HepG2 (cell line): ENCODE data around the gene CRISPLD2. TPM values are rescaled to one million over a fixed set of nuclear protein-coding genes. Genes with fewer than 3 reads are reported as not detected.

Experiments
- ATAC-seq: fragments of 200-7000 bp; cut with Tn5 transposase; 3 replicates; pipeline ENCODE4 v1.9.1; 2020; ENCODE audit warnings: mild to moderate bottlenecking, moderate library complexity
- BruUV-seq: library from RNA; stranded (reverse); fragments of 400-500 nt; replicated peaks from 2 replicates; lab custom pipeline; 2021; lab: Mats Ljungman, UMichigan
- CTCF ChIA-PET: fragments of 300-600 bp; formaldehyde crosslinking; extraction: SDS; loops from one replicate; lab custom pipeline; 2021; ENCODE audit warnings: low total read pairs, inconsistent platforms, low intra/inter-chr PET ratio; lab: Yijun Ruan, JAX
- POLR2A ChIA-PET: fragments of 350-600 bp; sonication (Branson Sonifier 250); formaldehyde crosslinking; loops from one replicate; lab custom pipeline; 2020; ENCODE audit warnings: antibody characterized with exemption, inconsistent platforms; lab: Yijun Ruan, JAX
- DNase-seq: peaks from one replicate; pipeline ENCODE4 v3.0.0-alpha.2; 2015; ENCODE audit warnings: low spot score
- FAIRE-seq: peaks from 3 replicates; lab custom pipeline; 2011; peaks lifted over from hg19 to GRCh38; lab: Jason Lieb, UNC
- H2AFZ ChIP-seq: one replicate; pipeline ENCODE4 v1.6.1; 2011; ENCODE audit warnings: low read length, inconsistent platforms
- H3K27ac ChIP-seq: fragments of 300-600 bp; 3 replicates; pipeline ENCODE4 v1.8.0; 2011; ENCODE audit warnings: mixed run types, mild to moderate bottlenecking, mixed read lengths, low read length, inconsistent platforms; ENCODE audit not compliant: insufficient read depth; ENCODE audit errors: extremely low read length
- H3K27me3 ChIP-seq, 2 experiments: fragments of 200-600 bp in 1 of 2; 2 replicates in 1 of 2; 3 replicates in 1 of 2; pipeline versions ENCODE4 v1.6.0 to v1.8.0; 2011; ENCODE audit warnings: low read length in 2 of 2, mild to moderate bottlenecking in 2 of 2, moderate library complexity in 2 of 2, inconsistent platforms in 1 of 2; ENCODE audit not compliant: insufficient read depth in 2 of 2, control insufficient read depth in 1 of 2
- H3K36me3 ChIP-seq, 2 experiments: fragments of 200-600 bp in 1 of 2; replicated peaks in 1 of 2; 2 replicates in 1 of 2; 3 replicates in 1 of 2; pipeline versions ENCODE4 v1.5.1 to v1.8.0; 2011; ENCODE audit warnings: low read length in 2 of 2, inconsistent platforms in 1 of 2; ENCODE audit not compliant: insufficient read depth in 2 of 2, control insufficient read depth in 1 of 2
- H3K4me1 ChIP-seq: 2 replicates; pipeline ENCODE4 v1.5.1; 2012; ENCODE audit warnings: low read length, inconsistent platforms; ENCODE audit not compliant: insufficient read depth
- H3K4me2 ChIP-seq: 2 replicates; pipeline ENCODE4 v1.6.0; 2011; ENCODE audit warnings: low read depth, low read length, inconsistent platforms
- H3K4me3 ChIP-seq, 3 experiments: fragments of 200-600 bp in 1 of 3; sonication (generic), shearing (Covaris generic) in 1 of 3; replicated peaks in 1 of 3; 2 replicates each; pipeline ENCODE4 v1.5.1; 2011 to 2016; ENCODE audit warnings: low read length in 3 of 3, inconsistent platforms in 2 of 3, low read depth in 2 of 3, mild to moderate bottlenecking in 2 of 3, control low read depth in 1 of 3, mixed read lengths in 1 of 3; ENCODE audit not compliant: insufficient read depth in 1 of 3
- H3K79me2 ChIP-seq: one replicate; pipeline ENCODE4 v1.6.1; 2011; ENCODE audit warnings: low read length, inconsistent platforms; ENCODE audit not compliant: insufficient read depth
- H3K9ac ChIP-seq: 2 replicates; pipeline ENCODE4 v1.6.0; 2011; ENCODE audit warnings: mild to moderate bottlenecking, low read depth, low read length, inconsistent platforms; ENCODE audit not compliant: insufficient read depth
- H3K9me3 ChIP-seq: 2 replicates; pipeline ENCODE4 v1.5.1; 2012; ENCODE audit warnings: mild to moderate bottlenecking, low read length
- H4K20me1 ChIP-seq: 2 replicates; pipeline ENCODE4 v1.6.0; 2011; ENCODE audit warnings: inconsistent platforms, mild to moderate bottlenecking, low read length, moderate library complexity; ENCODE audit not compliant: insufficient read depth
- ATRX ChIP-seq: sonication (generic); formaldehyde crosslinking; IDR thresholded peaks from 2 replicates; pipeline ENCODE4 v1.4.0; 2020; ENCODE audit warnings: missing genetic modification reagents, borderline replicate concordance
- CEBPB ChIP-seq: IDR thresholded peaks from 2 replicates; pipeline ENCODE4 v1.6.1; 2011; ENCODE audit warnings: low read depth, low read length, improper control_type of control experiment, borderline replicate concordance
- KAT2B ChIP-seq: fragments of 150-350 bp; IDR thresholded peaks from 2 replicates; pipeline ENCODE4 v1.6.1; 2014; ENCODE audit warnings: low read depth, low read length, borderline replicate concordance
- SOX6 ChIP-seq, 2 experiments: fragments of 450-650 bp in 1 of 2; sonication (generic) in 1 of 2; formaldehyde crosslinking in 1 of 2; IDR thresholded peaks; 2 replicates each; pipeline versions ENCODE4 v1.4.0 to v1.6.1; 2017 to 2020; ENCODE audit warnings: antibody characterized with exemption in 1 of 2, mild to moderate bottlenecking in 1 of 2, missing genetic modification reagents in 1 of 2
- SP5 ChIP-seq: IDR thresholded peaks from 2 replicates; pipeline ENCODE4 v1.6.1; 2016; ENCODE audit warnings: low read depth, borderline replicate concordance
- SYNCRIP ChIP-seq: fragments of 200-400 bp; formaldehyde crosslinking; IDR thresholded peaks from 2 replicates; pipeline ENCODE4 v1.6.1; 2018; ENCODE audit warnings: mild to moderate bottlenecking, low read depth, low read length; ENCODE audit not compliant: insufficient read depth
- ZKSCAN5 ChIP-seq: sonication (generic); formaldehyde crosslinking; IDR thresholded peaks from 2 replicates; pipeline ENCODE4 v1.5.1; 2020; ENCODE audit warnings: mild to moderate bottlenecking, missing genetic modification reagents
- ZNF598 ChIP-seq: sonication (generic); formaldehyde crosslinking; IDR thresholded peaks from 2 replicates; pipeline ENCODE4 v1.5.1; 2020; ENCODE audit warnings: mild to moderate bottlenecking, missing genetic modification reagents, borderline replicate concordance
- ZNF773 ChIP-seq: sonication (generic); formaldehyde crosslinking; IDR thresholded peaks from 2 replicates; pipeline ENCODE4 v1.4.0; 2020; ENCODE audit warnings: missing genetic modification reagents, borderline replicate concordance
- WGBS: methylation state at CpG from one replicate; pipeline ENCODE4 v1.1.6; 2017; ENCODE audit warnings: low lambda C conversion rate; 5-methylcytosine and 5-hydroxymethylcytosine counted together
- in situ Hi-C: cut with HindIII; loops from 2 replicates; pipeline ENCODE4 v1.10.0; 2017; ENCODE audit warnings: low pct_unique_long_range_greater_than_20kb; ENCODE audit not compliant: extremely low pct_ligation_motif_present
- intact Hi-C: fragments of 100-400 bp; cut with micrococcal nuclease; formaldehyde crosslinking; loops from one replicate; pipeline ENCODE4 v1.10.0; 2022; ENCODE audit not compliant: unreplicated experiment
- polyA plus RNA-seq, 8 experiments: library from polyadenylated mRNA; depleted of rRNA in 3 of 8; stranded (reverse) in 7 of 8; unstranded in 1 of 8; fragments of >200 nt; fragmentation: Illumina TruSeq in 4 of 8; extraction: Trizol in 4 of 8; gene quantifications; 2 replicates each; pipeline versions ENCODE4 v1.2.1 to v1.2.3, GENCODE V29; 2011 to 2016; ENCODE audit warnings: low read depth in 4 of 8, missing spikeins in 1 of 8, mixed read lengths in 1 of 8; ENCODE audit not compliant: insufficient read depth in 1 of 8
- total RNA-seq, 5 experiments: library from RNA; depleted of rRNA; stranded (reverse); fragments of >200 nt; fragmentation: Illumina TruSeq; extraction: Trizol; gene quantifications; 2 replicates each; pipeline ENCODE4 v1.2.3, GENCODE V29; 2016; ENCODE audit warnings: low read depth in 1 of 5
- TF ChIP-seq, protein P1 (sequence below): sonication (generic); formaldehyde crosslinking; IDR thresholded peaks from 2 replicates; pipeline ENCODE4 v1.4.0; 2020; ENCODE audit warnings: missing genetic modification reagents
- TF ChIP-seq, protein P2 (sequence below): IDR thresholded peaks from 2 replicates; pipeline ENCODE4 v1.6.1; 2016; ENCODE audit warnings: missing compliant biosample characterization, missing genetic modification reagents, borderline replicate concordance
- TF ChIP-seq, protein P3 (sequence below): sonication (generic); formaldehyde crosslinking; IDR thresholded peaks from 2 replicates; pipeline ENCODE4 v1.4.0; 2020; ENCODE audit warnings: mild to moderate bottlenecking, missing genetic modification reagents
- TF ChIP-seq, protein P4 (sequence below): sonication (generic); formaldehyde crosslinking; conservative IDR thresholded peaks from 2 replicates; pipeline ENCODE4 v1.8.0; 2022; ENCODE audit warnings: mild to moderate bottlenecking, moderate library complexity, missing genetic modification reagents

Gene CRISPLD2
- total and polyA plus RNA-seq, 2 of the 13 experiments (the other 11 are each of a cell fraction or from before 2014, with no cell fraction given) = 0.04 to 0.31 TPM

DNA sequence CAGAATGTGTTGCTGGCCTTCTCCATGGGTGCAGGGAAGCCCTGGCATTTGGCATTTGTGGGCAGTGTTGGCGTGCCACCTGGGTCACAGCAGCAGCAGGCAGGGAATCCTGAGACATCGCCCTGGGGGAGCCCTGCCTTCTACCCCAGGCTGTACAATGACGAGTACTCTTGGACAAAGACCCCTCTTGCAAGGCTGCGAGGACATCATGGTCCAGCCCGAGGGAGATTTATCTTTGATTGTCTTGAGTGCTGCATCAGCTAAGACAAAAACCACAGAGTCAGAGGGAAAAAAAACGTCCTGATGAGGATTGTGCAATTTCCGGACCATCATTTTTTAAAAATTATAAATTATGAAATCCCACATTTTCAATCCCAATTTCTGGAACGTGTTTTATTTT lies 3.7 kb downstream of the CRISPLD2 start:
- WGBS = 30% methylated on average over 8 of the region's 8 CpGs
- ATAC-seq (no peak), FAIRE-seq (no peak)
- Histone ChIP-seq H2AFZ (no peak overlapping the region), H3K4me2 (no peak overlapping the region), H3K27me3 (peaks cover 16 to 75% of the 10 kb centered on the region in 2 experiments; a peak in 4 of 5 replicates), H3K27ac (no peak overlapping the region), H3K4me3 (no peak overlapping the region), H3K4me1 (peaks cover 23% of the 10 kb centered on the region), H3K9ac (no peak overlapping the region), H3K79me2 (no peaks in the 10 kb centered on the region), H3K36me3 (no peaks in the 10 kb centered on the region)
- in situ Hi-C loops (no loop called here), intact Hi-C loops (no loop called here)
- CTCF ChIA-PET = no interaction called here
- no peak for TF ChIP-seq ATRX (CRISPR knock-in tag)
- TF ChIP-seq CEBPB = peak; percentile 44; the same call in 1 of the 2 replicates
- TF ChIP-seq, all 625 proteins: peak for 1
- Histone ChIP-seq H3K9me3 (no peaks in the 10 kb centered on the region), H4K20me1 (0 out of 2 replicates have a peak, but pooled peaks cover 9% of the 10 kb centered on the region)
- POLR2A ChIA-PET = no interaction called here
- BruUV-seq = no TSS peak
- no peak for DNase-seq

DNA sequence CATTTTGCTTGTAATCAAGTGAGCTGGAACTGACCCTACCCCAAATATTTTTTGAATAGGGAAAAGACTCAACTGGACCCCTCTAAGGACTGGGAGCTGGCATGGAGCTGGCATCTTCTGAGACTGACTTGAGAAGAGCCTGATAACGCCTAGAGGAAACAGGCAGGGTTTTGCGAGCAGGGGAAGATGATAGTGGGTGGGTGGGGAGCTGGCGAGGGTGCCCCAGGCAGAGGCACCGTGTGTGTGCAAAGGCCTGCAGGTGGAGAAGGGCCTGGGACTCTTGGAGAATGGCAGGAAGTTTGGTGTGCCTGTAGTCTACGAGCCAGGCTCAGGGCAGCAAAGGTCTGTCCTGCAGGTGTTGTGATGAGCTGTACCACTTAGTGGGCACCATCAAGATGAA lies 4.1 kb downstream of the CRISPLD2 start:
- Histone ChIP-seq H3K36me3 (no peaks in the 10 kb centered on the region), H3K9ac (no peak overlapping the region), H4K20me1 (0 out of 2 replicates have a peak, but pooled peaks cover 9% of the 10 kb centered on the region), H3K4me2 (no peak overlapping the region), H3K4me1 (peaks cover 23% of the 10 kb centered on the region), H3K79me2 (no peaks in the 10 kb centered on the region), H3K27me3 (peaks cover 16 to 76% of the 10 kb centered on the region in 2 experiments; a peak in 4 of 5 replicates), H3K4me3 (no peak overlapping the region), H3K9me3 (no peaks in the 10 kb centered on the region), H2AFZ (no peak overlapping the region), H3K27ac (no peak overlapping the region)
- no peak for FAIRE-seq
- POLR2A ChIA-PET = no interaction called here
- in situ Hi-C loops (no loop called here), intact Hi-C loops (no loop called here)
- CTCF ChIA-PET = no interaction called here
- DNase-seq = no peak
- no TSS peak for BruUV-seq
- no peak for ATAC-seq
- WGBS = 30% methylated on average over 5 of the region's 5 CpGs
- TF ChIP-seq ZNF598 (CRISPR knock-in tag) = no peak
- TF ChIP-seq KAT2B = no peak
- no peak for TF ChIP-seq SOX6 (IDR thresholded peaks at IDR 0.05)
- no peak for TF ChIP-seq SOX6 (CRISPR knock-in tag; IDR thresholded peaks at IDR 0.05)
- TF ChIP-seq, protein P1, sequence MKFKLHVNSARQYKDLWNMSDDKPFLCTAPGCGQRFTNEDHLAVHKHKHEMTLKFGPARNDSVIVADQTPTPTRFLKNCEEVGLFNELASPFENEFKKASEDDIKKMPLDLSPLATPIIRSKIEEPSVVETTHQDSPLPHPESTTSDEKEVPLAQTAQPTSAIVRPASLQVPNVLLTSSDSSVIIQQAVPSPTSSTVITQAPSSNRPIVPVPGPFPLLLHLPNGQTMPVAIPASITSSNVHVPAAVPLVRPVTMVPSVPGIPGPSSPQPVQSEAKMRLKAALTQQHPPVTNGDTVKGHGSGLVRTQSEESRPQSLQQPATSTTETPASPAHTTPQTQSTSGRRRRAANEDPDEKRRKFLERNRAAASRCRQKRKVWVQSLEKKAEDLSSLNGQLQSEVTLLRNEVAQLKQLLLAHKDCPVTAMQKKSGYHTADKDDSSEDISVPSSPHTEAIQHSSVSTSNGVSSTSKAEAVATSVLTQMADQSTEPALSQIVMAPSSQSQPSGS (CRISPR knock-in tag) = no peak
- no peak for TF ChIP-seq ZKSCAN5
- no peak for TF ChIP-seq SP5 (CRISPR knock-in tag)
- TF ChIP-seq ZNF773 (CRISPR knock-in tag) = no peak
- TF ChIP-seq, protein P2, sequence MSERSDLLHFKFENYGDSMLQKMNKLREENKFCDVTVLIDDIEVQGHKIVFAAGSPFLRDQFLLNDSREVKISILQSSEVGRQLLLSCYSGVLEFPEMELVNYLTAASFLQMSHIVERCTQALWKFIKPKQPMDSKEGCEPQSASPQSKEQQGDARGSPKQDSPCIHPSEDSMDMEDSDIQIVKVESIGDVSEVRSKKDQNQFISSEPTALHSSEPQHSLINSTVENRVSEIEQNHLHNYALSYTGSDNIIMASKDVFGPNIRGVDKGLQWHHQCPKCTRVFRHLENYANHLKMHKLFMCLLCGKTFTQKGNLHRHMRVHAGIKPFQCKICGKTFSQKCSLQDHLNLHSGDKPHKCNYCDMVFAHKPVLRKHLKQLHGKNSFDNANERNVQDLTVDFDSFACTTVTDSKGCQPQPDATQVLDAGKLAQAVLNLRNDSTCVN (CRISPR knock-in tag) = no peak
- TF ChIP-seq, protein P3, sequence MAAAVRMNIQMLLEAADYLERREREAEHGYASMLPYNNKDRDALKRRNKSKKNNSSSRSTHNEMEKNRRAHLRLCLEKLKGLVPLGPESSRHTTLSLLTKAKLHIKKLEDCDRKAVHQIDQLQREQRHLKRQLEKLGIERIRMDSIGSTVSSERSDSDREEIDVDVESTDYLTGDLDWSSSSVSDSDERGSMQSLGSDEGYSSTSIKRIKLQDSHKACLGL (CRISPR knock-in tag) = no peak
- TF ChIP-seq, protein P4, sequence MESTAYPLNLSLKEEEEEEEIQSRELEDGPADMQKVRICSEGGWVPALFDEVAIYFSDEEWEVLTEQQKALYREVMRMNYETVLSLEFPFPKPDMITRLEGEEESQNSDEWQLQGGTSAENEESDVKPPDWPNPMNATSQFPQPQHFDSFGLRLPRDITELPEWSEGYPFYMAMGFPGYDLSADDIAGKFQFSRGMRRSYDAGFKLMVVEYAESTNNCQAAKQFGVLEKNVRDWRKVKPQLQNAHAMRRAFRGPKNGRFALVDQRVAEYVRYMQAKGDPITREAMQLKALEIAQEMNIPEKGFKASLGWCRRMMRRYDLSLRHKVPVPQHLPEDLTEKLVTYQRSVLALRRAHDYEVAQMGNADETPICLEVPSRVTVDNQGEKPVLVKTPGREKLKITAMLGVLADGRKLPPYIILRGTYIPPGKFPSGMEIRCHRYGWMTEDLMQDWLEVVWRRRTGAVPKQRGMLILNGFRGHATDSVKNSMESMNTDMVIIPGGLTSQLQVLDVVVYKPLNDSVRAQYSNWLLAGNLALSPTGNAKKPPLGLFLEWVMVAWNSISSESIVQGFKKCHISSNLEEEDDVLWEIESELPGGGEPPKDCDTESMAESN (CRISPR knock-in tag) = no peak
- TF ChIP-seq SYNCRIP = no peak
